GM12878 (cell line): ENCODE results near the gene SERPINB6. TPM values are rescaled to one million over a fixed set of nuclear protein-coding genes. Genes with fewer than 3 reads are reported as not detected.

Experiments
- ATAC-seq: fragments of 200-7000 bp; cut with Tn5 transposase; 3 replicates; pipeline ENCODE4 v1.9.1; 2020; ENCODE audit warnings: mild to moderate bottlenecking, moderate library complexity
- BruUV-seq: library from RNA; stranded (reverse); fragments of 400-500 nt; replicated peaks from 2 replicates; lab custom pipeline; 2021; lab: Mats Ljungman, UMichigan
- CTCF ChIA-PET: fragments of 300-600 bp; sonication (Branson Sonifier 250); formaldehyde crosslinking; extraction: SDS; loops from one replicate; lab custom pipeline; 2021; ENCODE audit warnings: inconsistent platforms; lab: Yijun Ruan, JAX
- POLR2A ChIA-PET: fragments of 350-600 bp; formaldehyde crosslinking; extraction: SDS; loops from one replicate; lab custom pipeline; 2021; ENCODE audit warnings: inconsistent platforms; lab: Charles Lee
- RAD21 ChIA-PET: fragments of 300-600 bp; sonication (Branson Sonifier 250); formaldehyde crosslinking; loops from one replicate; lab custom pipeline; 2023; ENCODE audit warnings: antibody characterized with exemption; ENCODE audit not compliant: unreplicated experiment; lab: Charles Lee
- SMC1A ChIA-PET: fragments of 300-600 bp; sonication (Branson Sonifier 250); formaldehyde crosslinking; loops from one replicate; lab custom pipeline; 2023; ENCODE audit not compliant: unreplicated experiment, uncharacterized antibody; lab: Charles Lee
- DNase-seq: peaks from one replicate; pipeline ENCODE4 v3.0.0-alpha.2; 2011; ENCODE audit warnings: low read depth, low spot score
- FAIRE-seq: peaks from 3 replicates; lab custom pipeline; 2011; peaks lifted over from hg19 to GRCh38; lab: Jason Lieb, UNC
- H2AFZ ChIP-seq: 2 replicates; pipeline ENCODE4 v1.6.0; 2011; ENCODE audit warnings: low read depth, low read length, control low read depth; ENCODE audit not compliant: control insufficient read depth
- H3K27ac ChIP-seq: 2 replicates; pipeline ENCODE4 v1.5.1; 2011; ENCODE audit warnings: control low read depth; ENCODE audit not compliant: control insufficient read depth, insufficient read depth
- H3K27me3 ChIP-seq, 2 experiments: replicated peaks in 1 of 2; 2 replicates each; pipeline versions ENCODE4 v1.6.0 to v1.6.1; 2011; ENCODE audit warnings: low read length in 1 of 2; ENCODE audit not compliant: control insufficient read depth in 2 of 2, insufficient read depth in 2 of 2
- H3K36me3 ChIP-seq, 2 experiments: 2 replicates each; pipeline ENCODE4 v1.5.1; 2011; ENCODE audit warnings: low read length in 1 of 2; ENCODE audit not compliant: control insufficient read depth in 2 of 2, insufficient read depth in 2 of 2
- H3K4me1 ChIP-seq: 2 replicates; pipeline ENCODE4 v1.6.1; 2011; ENCODE audit warnings: mild to moderate bottlenecking, low read length, moderate library complexity, mixed read lengths; ENCODE audit not compliant: control insufficient read depth, insufficient read depth
- H3K4me2 ChIP-seq: 2 replicates; pipeline ENCODE4 v1.6.0; 2011; ENCODE audit warnings: control low read depth; ENCODE audit not compliant: control insufficient read depth, insufficient read depth
- H3K4me3 ChIP-seq: fragments of 200-600 bp; sonication (generic); 2 replicates; pipeline ENCODE4 v1.5.1; 2016
- H3K79me2 ChIP-seq: 2 replicates; pipeline ENCODE4 v1.6.0; 2011; ENCODE audit warnings: low read length; ENCODE audit not compliant: control insufficient read depth, insufficient read depth
- H3K9ac ChIP-seq: 2 replicates; pipeline ENCODE4 v1.8.0; 2011; ENCODE audit warnings: low read length, control low read depth, mixed read lengths; ENCODE audit not compliant: control insufficient read depth, insufficient read depth
- H3K9me3 ChIP-seq: replicated peaks from 3 replicates; pipeline ENCODE4 v1.5.1; 2011; ENCODE audit warnings: mild to moderate bottlenecking, low read length; ENCODE audit not compliant: control insufficient read depth, insufficient read depth
- H4K20me1 ChIP-seq: 2 replicates; pipeline ENCODE4 v1.6.0; 2011; ENCODE audit not compliant: control insufficient read depth, insufficient read depth
- BACH1 ChIP-seq: fragments of 450-650 bp; IDR thresholded peaks from 2 replicates; pipeline ENCODE4 v1.6.1; 2017; ENCODE audit warnings: mild to moderate bottlenecking, borderline replicate concordance
- CHD2 ChIP-seq: IDR thresholded peaks from 2 replicates; pipeline ENCODE4 v1.6.1; 2011; ENCODE audit warnings: low read depth, low read length, improper control_type of control experiment, borderline replicate concordance
- EP300 ChIP-seq, 2 experiments: fragments of 150-350 bp in 1 of 2; IDR thresholded peaks; 2 replicates each; pipeline ENCODE4 v1.6.1; 2011 to 2012; ENCODE audit warnings: low read depth in 2 of 2, low read length in 2 of 2, borderline replicate concordance in 1 of 2, improper control_type of control experiment in 1 of 2, inconsistent platforms in 1 of 2; ENCODE audit not compliant: control insufficient read depth in 1 of 2
- FOXM1 ChIP-seq: IDR thresholded peaks from 2 replicates; pipeline ENCODE4 v1.6.1; 2012; ENCODE audit warnings: low read depth, mild to moderate bottlenecking, inconsistent platforms, low read length, moderate library complexity
- NBN ChIP-seq: fragments of 450-650 bp; IDR thresholded peaks from 2 replicates; pipeline ENCODE4 v1.6.1; 2016
- NKRF ChIP-seq: fragments of 450-650 bp; conservative IDR thresholded peaks from 2 replicates; pipeline ENCODE4 v1.6.1; 2017; ENCODE audit warnings: mild to moderate bottlenecking, moderate library complexity
- NR2F1 ChIP-seq: fragments of 450-650 bp; conservative IDR thresholded peaks from 2 replicates; pipeline ENCODE4 v1.6.1; 2017; ENCODE audit warnings: mild to moderate bottlenecking
- PML ChIP-seq: IDR thresholded peaks from 2 replicates; pipeline ENCODE4 v1.6.1; 2012; ENCODE audit warnings: low read length, inconsistent platforms
- POLR2AphosphoS2 ChIP-seq: IDR thresholded peaks from 2 replicates; pipeline ENCODE4 v1.6.1; 2011; ENCODE audit warnings: low read depth, mild to moderate bottlenecking, low read length, improper control_type of control experiment, moderate library complexity
- RCOR1 ChIP-seq: conservative IDR thresholded peaks from 2 replicates; pipeline ENCODE4 v1.6.1; 2012; ENCODE audit warnings: low read depth, low read length, improper control_type of control experiment
- SMC3 ChIP-seq: IDR thresholded peaks from 2 replicates; pipeline ENCODE4 v1.6.1; 2011; ENCODE audit warnings: low read length, improper control_type of control experiment, borderline replicate concordance
- WGBS: methylation state at CpG from one replicate; pipeline ENCODE4 v1.1.6; 2016; ENCODE audit warnings: low lambda C conversion rate; ENCODE audit not compliant: insufficient replicate concordance, insufficient coverage; ENCODE audit errors: missing lambda C conversion rate; 5-methylcytosine and 5-hydroxymethylcytosine counted together
- in situ Hi-C: fragments of 300-500 bp; cut with MboI; formaldehyde crosslinking; loops from 9 replicates; pipeline ENCODE4 v1.14.3; 2018; ENCODE audit warnings: mixed read lengths
- intact Hi-C: fragments of 100-400 bp; cut with micrococcal nuclease; formaldehyde crosslinking; loops from one replicate; pipeline ENCODE4 v1.14.2; 2022; ENCODE audit not compliant: unreplicated experiment
- polyA plus RNA-seq, 11 experiments: library from polyadenylated mRNA; depleted of rRNA in 4 of 11; unstranded in 6 of 11; stranded (reverse) in 5 of 11; fragments of >200 nt; fragmentation: Nextera tagmentation in 4 of 11; fragmentation: Illumina TruSeq in 1 of 11; extraction: Ambion mirVana in 4 of 11; extraction: Trizol in 1 of 11; gene quantifications; 1 replicate in 1 of 11; 2 replicates in 10 of 11; pipeline versions ENCODE4 v1.2.1 to v1.2.3, GENCODE V29; 2011 to 2016; ENCODE audit warnings: inconsistent platforms in 2 of 11, missing spikeins in 2 of 11, low read depth in 1 of 11
- total RNA-seq, 4 experiments: library from RNA; depleted of rRNA in 3 of 4; stranded (reverse); fragments of >200 nt in 3 of 4; fragmentation: Illumina TruSeq in 1 of 4; extraction: Trizol in 1 of 4; gene quantifications; 2 replicates each; pipeline versions ENCODE4 v1.2.1 to v1.2.3, GENCODE V29; 2013 to 2021

SERPINB6 gene
- total and polyA plus RNA-seq, 10 of the 15 experiments (the other 5 are each of a cell fraction or from before 2014, with no cell fraction given): 0.37 to 2.2 (median 0.68) TPM; not detected in 1

- WGBS: 37% methylated on average over 3 of the region's 3 CpGs
- RAD21 ChIA-PET: no interaction called here
- Histone ChIP-seq H3K79me2 (no peaks in the 10 kb centered on the region), H3K4me1 (no peaks in the 10 kb centered on the region), H4K20me1 (no peaks in the 10 kb centered on the region), H3K4me3 (no peak overlapping the region), H3K27ac (no peak overlapping the region), H3K4me2 (no peak overlapping the region), H3K27me3 (peaks cover 2 to 7% of the 10 kb centered on the region in 2 experiments; a peak in 3 of 4 replicates), H2AFZ (no peak overlapping the region), H3K36me3 (no peaks in the 10 kb centered on the region), H3K9me3 (no peaks in the 10 kb centered on the region), H3K9ac (no peak overlapping the region)
- intact Hi-C loops (no loop called here), in situ Hi-C loops (no loop called here)
- TF ChIP-seq FOXM1 (no peak), NBN (no peak), BACH1 (no peak), EP300 (IDR thresholded peaks at IDR 0.05; ENCODE audit: borderline replicate concordance in 1 of 2, control insufficient read depth in 1 of 2, low read depth in 2 of 2, low read length in 2 of 2) (no peak), RCOR1 (no peak), NKRF (no peak), NR2F1 (no peak), SMC3 (no peak), PML (no peak), POLR2AphosphoS2 (no peak), CHD2 (no peak)
- POLR2A ChIA-PET: no interaction called here
- DNase-seq: no peak
- SMC1A ChIA-PET: interaction anchor here (0.6 kb wide), 1 partner anchor 77 kb away, joined by 3 read pairs; no protein-coding TSS in a partner anchor
- FAIRE-seq: no peak
- BruUV-seq: no TSS peak
- CTCF ChIA-PET: interaction anchor here (1.9 kb wide), 1 partner anchor 27 kb away, joined by 6 read pairs; no protein-coding TSS in a partner anchor
- no peak for ATAC-seq
Observed at GRCh38 chr6:2980465-2980855, 9.1 kb upstream of the SERPINB6 start.
